Panc1 (cell line): Measurements from ENCODE around the gene FAM107B.

Experiments used
- POLR2AphosphoS5 ChIP-seq: IDR thresholded peaks from 2 replicates; pipeline ENCODE4 v1.6.1; 2012; ENCODE audit warnings: mild to moderate bottlenecking, low read depth, low read length, moderate library complexity
- SIN3A ChIP-seq: IDR thresholded peaks from 2 replicates; pipeline ENCODE4 v1.6.1; 2012; ENCODE audit warnings: low read depth, mild to moderate bottlenecking, low read length, moderate library complexity, borderline replicate concordance; ENCODE audit not compliant: insufficient read depth
- TF ChIP-seq, protein P1 (sequence below): fragments of 450-650 bp; IDR thresholded peaks from 2 replicates; pipeline ENCODE4 v1.5.1; 2017; ENCODE audit warnings: mild to moderate bottlenecking
- TF ChIP-seq, protein P2 (sequence below), 2 experiments: IDR thresholded peaks; 2 replicates each; pipeline ENCODE4 v1.6.1; 2011 to 2012; ENCODE audit warnings: low read depth in 2 of 2, control low read depth in 1 of 2, low read length in 1 of 2, mild to moderate bottlenecking in 1 of 2, moderate library complexity in 1 of 2; ENCODE audit not compliant: insufficient read depth in 1 of 2

GRCh38 chr10:14600065-14600464 lies 174.6 kb downstream of the FAM107B start:
- TF ChIP-seq, protein P1, sequence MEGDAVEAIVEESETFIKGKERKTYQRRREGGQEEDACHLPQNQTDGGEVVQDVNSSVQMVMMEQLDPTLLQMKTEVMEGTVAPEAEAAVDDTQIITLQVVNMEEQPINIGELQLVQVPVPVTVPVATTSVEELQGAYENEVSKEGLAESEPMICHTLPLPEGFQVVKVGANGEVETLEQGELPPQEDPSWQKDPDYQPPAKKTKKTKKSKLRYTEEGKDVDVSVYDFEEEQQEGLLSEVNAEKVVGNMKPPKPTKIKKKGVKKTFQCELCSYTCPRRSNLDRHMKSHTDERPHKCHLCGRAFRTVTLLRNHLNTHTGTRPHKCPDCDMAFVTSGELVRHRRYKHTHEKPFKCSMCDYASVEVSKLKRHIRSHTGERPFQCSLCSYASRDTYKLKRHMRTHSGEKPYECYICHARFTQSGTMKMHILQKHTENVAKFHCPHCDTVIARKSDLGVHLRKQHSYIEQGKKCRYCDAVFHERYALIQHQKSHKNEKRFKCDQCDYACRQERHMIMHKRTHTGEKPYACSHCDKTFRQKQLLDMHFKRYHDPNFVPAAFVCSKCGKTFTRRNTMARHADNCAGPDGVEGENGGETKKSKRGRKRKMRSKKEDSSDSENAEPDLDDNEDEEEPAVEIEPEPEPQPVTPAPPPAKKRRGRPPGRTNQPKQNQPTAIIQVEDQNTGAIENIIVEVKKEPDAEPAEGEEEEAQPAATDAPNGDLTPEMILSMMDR: no peak
- TF ChIP-seq POLR2AphosphoS5: no peak
- TF ChIP-seq SIN3A: no peak
- TF ChIP-seq, protein P2, sequence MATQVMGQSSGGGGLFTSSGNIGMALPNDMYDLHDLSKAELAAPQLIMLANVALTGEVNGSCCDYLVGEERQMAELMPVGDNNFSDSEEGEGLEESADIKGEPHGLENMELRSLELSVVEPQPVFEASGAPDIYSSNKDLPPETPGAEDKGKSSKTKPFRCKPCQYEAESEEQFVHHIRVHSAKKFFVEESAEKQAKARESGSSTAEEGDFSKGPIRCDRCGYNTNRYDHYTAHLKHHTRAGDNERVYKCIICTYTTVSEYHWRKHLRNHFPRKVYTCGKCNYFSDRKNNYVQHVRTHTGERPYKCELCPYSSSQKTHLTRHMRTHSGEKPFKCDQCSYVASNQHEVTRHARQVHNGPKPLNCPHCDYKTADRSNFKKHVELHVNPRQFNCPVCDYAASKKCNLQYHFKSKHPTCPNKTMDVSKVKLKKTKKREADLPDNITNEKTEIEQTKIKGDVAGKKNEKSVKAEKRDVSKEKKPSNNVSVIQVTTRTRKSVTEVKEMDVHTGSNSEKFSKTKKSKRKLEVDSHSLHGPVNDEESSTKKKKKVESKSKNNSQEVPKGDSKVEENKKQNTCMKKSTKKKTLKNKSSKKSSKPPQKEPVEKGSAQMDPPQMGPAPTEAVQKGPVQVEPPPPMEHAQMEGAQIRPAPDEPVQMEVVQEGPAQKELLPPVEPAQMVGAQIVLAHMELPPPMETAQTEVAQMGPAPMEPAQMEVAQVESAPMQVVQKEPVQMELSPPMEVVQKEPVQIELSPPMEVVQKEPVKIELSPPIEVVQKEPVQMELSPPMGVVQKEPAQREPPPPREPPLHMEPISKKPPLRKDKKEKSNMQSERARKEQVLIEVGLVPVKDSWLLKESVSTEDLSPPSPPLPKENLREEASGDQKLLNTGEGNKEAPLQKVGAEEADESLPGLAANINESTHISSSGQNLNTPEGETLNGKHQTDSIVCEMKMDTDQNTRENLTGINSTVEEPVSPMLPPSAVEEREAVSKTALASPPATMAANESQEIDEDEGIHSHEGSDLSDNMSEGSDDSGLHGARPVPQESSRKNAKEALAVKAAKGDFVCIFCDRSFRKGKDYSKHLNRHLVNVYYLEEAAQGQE (IDR thresholded peaks at IDR 0.05; ENCODE audit: insufficient read depth in 1 of 2, low read depth in 2 of 2, low read length in 1 of 2): no peak
